ENCODE data around the gene ARRB2.
"Not testable (repeated sequence)": the region's sequence is repeated elsewhere in the genome, so short reads cannot be mapped to it uniquely, and the experiment has no call there.

Gene ARRB2

DNA sequence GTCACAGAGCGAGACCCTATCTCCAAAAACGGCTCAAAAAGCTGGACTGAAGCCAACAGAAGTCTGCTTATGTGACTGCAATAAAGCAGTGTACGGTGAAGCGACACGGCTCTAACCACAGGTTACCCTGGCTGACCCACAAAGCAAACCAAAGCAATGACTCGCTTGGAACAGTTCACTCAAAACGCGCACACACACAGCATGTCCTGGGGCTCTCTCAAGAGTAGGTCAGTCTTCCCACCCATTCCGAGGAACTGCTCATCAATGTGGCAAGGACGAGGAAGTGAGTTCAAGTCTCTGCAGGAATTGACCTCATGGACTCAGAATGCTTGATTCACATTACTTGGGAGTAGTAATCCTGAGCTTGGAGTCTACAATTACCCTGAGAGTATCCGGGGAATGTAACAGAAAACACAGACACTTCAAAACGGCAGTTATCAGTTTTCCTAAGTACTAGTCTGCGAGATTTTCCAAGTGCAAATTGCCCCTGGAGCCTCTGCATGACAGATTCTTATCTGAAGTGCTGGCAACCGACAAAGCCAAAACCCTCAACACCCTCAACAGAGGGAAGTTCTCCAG is 31.9 kb upstream of the ARRB2 start:
- DNase-seq (ENCODE audit: low read depth in 2 of 2), result peak; percentile 72 to 91
- TF ChIP-seq, protein P1, sequence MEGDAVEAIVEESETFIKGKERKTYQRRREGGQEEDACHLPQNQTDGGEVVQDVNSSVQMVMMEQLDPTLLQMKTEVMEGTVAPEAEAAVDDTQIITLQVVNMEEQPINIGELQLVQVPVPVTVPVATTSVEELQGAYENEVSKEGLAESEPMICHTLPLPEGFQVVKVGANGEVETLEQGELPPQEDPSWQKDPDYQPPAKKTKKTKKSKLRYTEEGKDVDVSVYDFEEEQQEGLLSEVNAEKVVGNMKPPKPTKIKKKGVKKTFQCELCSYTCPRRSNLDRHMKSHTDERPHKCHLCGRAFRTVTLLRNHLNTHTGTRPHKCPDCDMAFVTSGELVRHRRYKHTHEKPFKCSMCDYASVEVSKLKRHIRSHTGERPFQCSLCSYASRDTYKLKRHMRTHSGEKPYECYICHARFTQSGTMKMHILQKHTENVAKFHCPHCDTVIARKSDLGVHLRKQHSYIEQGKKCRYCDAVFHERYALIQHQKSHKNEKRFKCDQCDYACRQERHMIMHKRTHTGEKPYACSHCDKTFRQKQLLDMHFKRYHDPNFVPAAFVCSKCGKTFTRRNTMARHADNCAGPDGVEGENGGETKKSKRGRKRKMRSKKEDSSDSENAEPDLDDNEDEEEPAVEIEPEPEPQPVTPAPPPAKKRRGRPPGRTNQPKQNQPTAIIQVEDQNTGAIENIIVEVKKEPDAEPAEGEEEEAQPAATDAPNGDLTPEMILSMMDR (IDR thresholded peaks at IDR 0.05; ENCODE audit: low read depth, low read length), result no peak
- H3K4me3 ChIP-seq (replicated peaks in 1 of 2; ENCODE audit: low read depth in 2 of 2, low read length in 2 of 2), result no peak overlapping the region

DNA sequence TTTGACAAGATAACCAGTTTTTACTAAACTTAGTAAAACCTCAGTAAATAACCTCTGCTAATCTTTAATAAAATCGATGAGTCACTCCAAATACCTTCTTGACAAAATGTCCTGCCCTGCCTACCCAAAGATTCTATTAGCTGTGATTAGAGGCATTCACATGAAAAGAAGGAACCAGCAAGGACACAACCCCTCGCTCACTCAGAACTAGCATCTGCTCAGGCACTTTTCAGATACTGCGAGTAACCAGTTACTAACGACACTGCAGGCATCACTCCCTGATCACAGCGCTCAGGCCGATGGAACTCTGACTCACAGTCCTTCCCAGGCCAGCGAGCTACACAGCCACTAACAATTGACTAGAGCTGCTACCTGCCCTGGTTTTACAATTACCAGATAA is 30.8 kb upstream of the ARRB2 start:
- no peak overlapping the region for H3K4me3 ChIP-seq (replicated peaks in 1 of 2; ENCODE audit: low read depth in 2 of 2, low read length in 2 of 2)
- TF ChIP-seq, protein P1 (IDR thresholded peaks at IDR 0.05; ENCODE audit: low read depth, low read length), result no peak
- peak; percentile 38 to 63 for DNase-seq (ENCODE audit: low read depth in 2 of 2)

DNA sequence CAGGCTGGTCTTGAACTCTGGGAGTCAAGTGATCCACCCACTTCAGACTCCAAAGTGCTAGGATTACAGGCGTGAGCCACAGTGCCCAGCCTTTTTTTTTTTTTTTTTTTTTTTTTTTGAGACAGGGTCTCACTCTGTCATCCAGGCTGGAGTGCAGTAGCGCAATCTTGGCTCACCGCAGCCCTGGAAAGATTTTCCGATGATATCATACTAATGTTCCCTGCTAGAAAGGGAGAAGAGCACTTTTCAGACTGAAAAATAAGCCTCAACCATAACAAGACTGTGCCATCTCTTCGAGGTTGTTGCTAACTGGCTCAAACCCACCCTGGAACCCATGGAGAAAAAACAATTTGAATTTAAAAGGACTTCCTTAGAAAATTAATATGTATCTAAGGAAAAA is 26.7 kb upstream of the ARRB2 start:
- not testable (repeated sequence) for H3K4me3 ChIP-seq (replicated peaks in 1 of 2; ENCODE audit: low read depth in 2 of 2, low read length in 2 of 2)
- peak in 1 of 2 donors; percentile 24 for DNase-seq (ENCODE audit: low read depth in 2 of 2)

DNA sequence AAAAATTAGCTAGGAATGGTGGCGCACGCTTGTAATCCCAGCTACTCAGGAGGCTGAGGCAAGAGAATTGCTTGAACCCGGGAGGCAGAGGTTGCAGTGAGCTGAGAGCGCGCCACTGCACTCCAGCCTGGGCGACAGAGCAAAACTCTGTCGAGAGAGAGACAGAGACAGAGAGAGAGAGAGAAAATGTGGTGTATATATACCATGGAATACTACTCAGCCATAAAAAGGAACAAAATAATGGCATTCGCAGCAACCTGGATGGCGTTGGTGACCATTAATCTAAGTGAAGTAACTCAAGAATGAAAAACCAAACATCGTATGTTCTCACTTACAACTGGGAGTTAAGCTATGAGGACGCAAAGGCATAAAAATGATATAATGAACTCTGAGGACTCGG is 20.6 kb upstream of the ARRB2 start:
- DNase-seq (ENCODE audit: low read depth in 2 of 2); H3K4me3 ChIP-seq (replicated peaks in 1 of 2; ENCODE audit: low read depth in 2 of 2, low read length in 2 of 2): not testable (repeated sequence)

DNA sequence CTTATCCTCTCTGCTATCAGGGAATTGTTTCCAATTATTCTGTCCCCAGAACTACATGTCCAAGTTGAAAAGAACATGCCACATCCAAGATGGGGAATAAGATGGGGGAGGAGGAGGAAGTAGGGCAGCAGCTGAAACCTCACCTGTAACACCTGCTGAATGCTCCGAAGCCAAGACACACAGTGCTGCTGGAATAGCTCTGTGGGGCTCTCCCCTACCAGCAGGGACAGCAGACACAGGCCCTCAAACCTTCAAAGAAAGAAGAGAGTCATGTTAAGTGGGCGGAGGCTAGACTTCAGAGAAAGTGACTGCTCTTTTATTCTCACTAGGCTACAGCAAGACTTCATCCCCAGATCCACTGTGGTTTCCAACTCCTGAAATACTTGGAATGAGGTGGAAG is 19.7 kb upstream of the ARRB2 start:
- H3K4me3 ChIP-seq (replicated peaks in 1 of 2; ENCODE audit: low read depth in 2 of 2, low read length in 2 of 2), result no peak overlapping the region
- TF ChIP-seq, protein P1 (IDR thresholded peaks at IDR 0.05; ENCODE audit: low read depth, low read length), result no peak
- no peak for DNase-seq (ENCODE audit: low read depth in 2 of 2)

DNA sequence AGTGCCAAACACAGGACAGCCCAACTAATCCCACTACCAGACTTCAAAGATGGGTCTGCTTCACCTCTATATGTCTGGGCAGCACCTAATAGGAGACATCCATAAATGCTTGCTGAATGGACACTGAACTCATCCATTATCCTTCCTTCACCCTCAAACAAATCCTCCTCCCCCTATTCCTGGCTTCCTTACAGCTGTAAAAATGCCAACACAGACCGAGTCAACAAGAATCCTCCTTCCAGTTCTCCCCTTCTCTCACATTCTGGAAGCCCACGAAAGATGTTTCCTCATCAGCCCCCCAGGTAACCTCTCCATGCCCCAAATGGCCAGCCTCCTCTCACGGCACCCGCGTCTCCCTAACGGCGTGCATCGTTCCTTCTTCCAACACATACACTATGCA is 18.7 kb upstream of the ARRB2 start:
- no peak overlapping the region for H3K4me3 ChIP-seq (replicated peaks in 1 of 2; ENCODE audit: low read depth in 2 of 2, low read length in 2 of 2)
- peak in 1 of 2 donors; percentile 26 for DNase-seq (ENCODE audit: low read depth in 2 of 2)
- TF ChIP-seq, protein P1 (IDR thresholded peaks at IDR 0.05; ENCODE audit: low read depth, low read length), result no peak

DNA sequence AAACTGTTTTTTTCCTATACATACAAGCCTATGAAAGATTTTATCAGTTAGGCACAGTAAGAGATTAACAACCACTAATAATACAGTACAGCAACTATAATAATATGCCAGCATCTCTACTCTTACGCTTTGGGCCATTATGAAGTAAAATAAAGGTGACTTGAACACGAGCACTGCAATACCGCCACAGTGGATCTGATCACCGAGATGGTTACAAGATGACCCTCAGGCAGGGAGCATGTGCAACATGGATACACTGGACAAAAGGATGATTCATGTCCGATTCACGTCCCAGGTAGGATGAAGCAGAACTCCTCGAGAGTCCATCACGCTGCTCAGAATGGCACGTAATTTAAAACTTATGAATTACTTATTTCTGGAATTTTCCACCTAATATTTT is 17.0 kb upstream of the ARRB2 start:
- no peak for DNase-seq (ENCODE audit: low read depth in 2 of 2)
- TF ChIP-seq, protein P1 (IDR thresholded peaks at IDR 0.05; ENCODE audit: low read depth, low read length), result no peak
- H3K4me3 ChIP-seq (replicated peaks in 1 of 2; ENCODE audit: low read depth in 2 of 2, low read length in 2 of 2), result no peak overlapping the region

DNA sequence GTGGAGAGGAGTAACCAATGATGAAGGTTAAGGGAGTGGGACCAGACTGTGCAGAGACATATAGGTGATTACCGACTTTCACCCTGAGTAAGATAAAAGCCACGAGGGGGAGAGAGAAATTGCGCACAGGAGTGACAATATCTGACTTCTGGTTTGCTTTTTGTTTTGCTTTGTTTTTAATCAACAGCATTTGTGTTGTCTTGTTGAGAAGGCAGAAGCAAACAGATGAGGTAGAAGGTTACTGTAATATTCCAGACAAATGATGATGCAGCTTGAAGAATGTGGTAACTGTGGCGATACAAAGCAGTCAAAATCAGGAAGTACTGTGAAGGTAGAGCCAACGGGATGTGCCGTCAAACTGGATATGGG is 14.0 kb upstream of the ARRB2 start:
- no peak for DNase-seq (ENCODE audit: low read depth in 2 of 2)
- TF ChIP-seq, protein P1 (IDR thresholded peaks at IDR 0.05; ENCODE audit: low read depth, low read length), result no peak
- no peak overlapping the region for H3K4me3 ChIP-seq (replicated peaks in 1 of 2; ENCODE audit: low read depth in 2 of 2, low read length in 2 of 2)

DNA sequence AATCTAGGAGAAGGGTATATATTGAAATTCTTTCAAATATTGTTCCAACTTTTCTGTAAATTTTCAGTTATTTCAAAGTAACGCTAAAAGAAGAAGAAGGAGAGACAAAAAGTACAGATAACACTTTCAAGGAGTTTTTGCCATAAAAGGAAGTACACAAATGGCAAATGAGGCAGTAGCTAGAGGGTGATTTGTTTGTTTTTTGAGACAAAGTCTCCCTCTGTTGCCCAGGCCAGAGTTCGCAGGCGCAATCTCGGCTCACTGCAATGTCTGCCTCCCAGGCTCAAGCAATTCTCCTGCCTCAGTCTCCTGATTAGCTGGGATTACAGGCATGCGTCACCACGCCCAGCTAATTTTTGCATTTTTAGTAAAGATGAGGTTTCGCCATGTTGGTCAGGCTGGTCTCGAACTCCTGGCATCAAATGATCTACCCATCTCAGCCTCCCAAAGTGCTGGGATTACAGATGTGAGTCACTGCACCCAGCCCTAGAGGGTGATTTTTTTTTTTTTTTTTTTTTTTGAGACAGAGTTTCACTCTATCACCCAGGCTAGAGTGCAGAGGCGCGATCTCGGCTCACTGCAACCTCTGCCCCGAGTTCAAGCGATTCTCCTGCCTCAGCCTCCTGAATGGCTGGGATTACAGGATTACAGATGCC is 10.9 kb upstream of the ARRB2 start:
- DNase-seq (ENCODE audit: low read depth in 2 of 2); H3K4me3 ChIP-seq (replicated peaks in 1 of 2; ENCODE audit: low read depth in 2 of 2, low read length in 2 of 2): not testable (repeated sequence)
